Measurements from ENCODE around the gene GBF1. TPM values are rescaled to one million over a fixed set of nuclear protein-coding genes. Genes with fewer than 3 reads are reported as not detected.

Gene GBF1
- total RNA-seq, 1 donor from 2014 or later, result 40.3 TPM

- no peak for TF ChIP-seq CTCF (IDR thresholded peaks at IDR 0.05)
These were observed 42.2 kb downstream of the GBF1 start for GRCh38 chr10:102287538-102287937.

GRCh38 chr10:102287991-102288390 lies 42.7 kb downstream of the GBF1 start:
- ATAC-seq (no peak), DNase-seq (no peak)
- peaks cover 13% of the 10 kb centered on the region for H3K4me1 ChIP-seq
- no peak overlapping the region for H3K4me3 ChIP-seq
- intact Hi-C loops (cut with DNase I), result no loop called here
- H3K27me3 ChIP-seq (ENCODE audit: low read depth), result no peaks in the 10 kb centered on the region
- TF ChIP-seq CTCF (IDR thresholded peaks at IDR 0.05), result no peak
- H3K27ac ChIP-seq, result no peak overlapping the region
- H3K9me3 ChIP-seq, result no peaks in the 10 kb centered on the region
- H3K36me3 ChIP-seq, result peaks cover 10% of the 10 kb centered on the region

More at GRCh38 chr10:102287538-102287937, 42.2 kb downstream of the GBF1 start:
- no peak for DNase-seq
- H3K9me3 ChIP-seq, result no peaks in the 10 kb centered on the region
- H3K4me1 ChIP-seq, result peaks cover 13% of the 10 kb centered on the region
- H3K27me3 ChIP-seq (ENCODE audit: low read depth), result no peaks in the 10 kb centered on the region
- no peak overlapping the region for H3K4me3 ChIP-seq
- ATAC-seq, result no peak
- peaks cover 10% of the 10 kb centered on the region for H3K36me3 ChIP-seq
- H3K27ac ChIP-seq, result no peak overlapping the region
- intact Hi-C loops (cut with DNase I), result no loop called here

- Histone ChIP-seq H3K27ac (no peak overlapping the region), H3K36me3 (peaks cover 10% of the 10 kb centered on the region), H3K4me3 (no peak overlapping the region), H3K27me3 (ENCODE audit: low read depth) (no peaks in the 10 kb centered on the region), H3K9me3 (no peaks in the 10 kb centered on the region), H3K4me1 (no peaks in the 10 kb centered on the region)
- TF ChIP-seq CTCF (IDR thresholded peaks at IDR 0.05), result no peak
- DNase-seq, result no peak
- no peak for ATAC-seq
- intact Hi-C loops (cut with DNase I), result no loop called here
These were observed 44.0 kb downstream of the GBF1 start for GRCh38 chr10:102289356-102289755.

- ATAC-seq, result no peak
- Histone ChIP-seq H3K4me3 (no peak overlapping the region), H3K27ac (no peak overlapping the region), H3K4me1 (no peaks in the 10 kb centered on the region), H3K27me3 (ENCODE audit: low read depth) (no peaks in the 10 kb centered on the region), H3K9me3 (no peaks in the 10 kb centered on the region), H3K36me3 (peaks cover 10% of the 10 kb centered on the region)
- DNase-seq, result no peak
- TF ChIP-seq CTCF (IDR thresholded peaks at IDR 0.05), result no peak
- intact Hi-C loops (cut with DNase I), result no loop called here
These were observed 44.5 kb downstream of the GBF1 start for GRCh38 chr10:102289840-102290239.

- H3K27ac ChIP-seq, result no peak overlapping the region
- intact Hi-C loops (cut with DNase I), result no loop called here
- H3K27me3 ChIP-seq (ENCODE audit: low read depth), result no peaks in the 10 kb centered on the region
- no peaks in the 10 kb centered on the region for H3K4me1 ChIP-seq
- no peak overlapping the region for H3K4me3 ChIP-seq
- DNase-seq (no peak), ATAC-seq (no peak)
- TF ChIP-seq CTCF (IDR thresholded peaks at IDR 0.05), result no peak
- peaks cover 3% of the 10 kb centered on the region for H3K36me3 ChIP-seq
- no peaks in the 10 kb centered on the region for H3K9me3 ChIP-seq
These were observed 46.0 kb downstream of the GBF1 start for GRCh38 chr10:102291221-102291905.
